DMS53 treated with DMSO at 0.1 percent for 48 hours (cell line): Measurements from ENCODE around the gene SLC25A13.

Source experiments
- DNase-seq: peaks from one replicate; lab custom pipeline; 2025; ENCODE audit not compliant: unreplicated experiment; lab: John Stamatoyannopoulos, UW

Gene SLC25A13

GRCh38 chr7:96212474-96212873 is 109.4 kb downstream of the SLC25A13 start:
- DNase-seq: no peak

- DNase-seq: no peak
Measured at GRCh38 chr7:96211954-96212353, 109.9 kb downstream of the SLC25A13 start.

- DNase-seq: no peak
Measured at GRCh38 chr7:96205665-96206064, 116.2 kb downstream of the SLC25A13 start.

- DNase-seq: no peak
Measured at GRCh38 chr7:96204601-96205000, 117.3 kb downstream of the SLC25A13 start.

DNA sequence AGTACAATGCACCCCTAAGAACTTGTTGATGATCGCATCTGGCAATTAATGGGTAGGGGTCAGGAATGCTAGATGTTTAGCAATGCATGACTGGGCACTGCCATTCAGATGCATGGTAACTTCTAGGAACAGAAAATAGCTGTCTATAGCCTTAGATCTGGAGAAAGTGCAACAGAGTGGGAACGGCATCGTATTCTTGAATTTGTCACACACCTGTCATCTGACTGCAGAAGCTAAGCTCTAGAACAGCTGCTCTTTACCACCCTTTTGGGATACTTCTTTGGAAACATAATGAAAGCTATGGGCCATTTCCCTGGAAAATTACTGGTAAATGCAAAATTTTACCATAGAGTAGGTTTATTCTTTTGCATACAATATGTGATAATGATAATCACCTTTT is 118.1 kb downstream of the SLC25A13 start:
- DNase-seq: no peak

DNA sequence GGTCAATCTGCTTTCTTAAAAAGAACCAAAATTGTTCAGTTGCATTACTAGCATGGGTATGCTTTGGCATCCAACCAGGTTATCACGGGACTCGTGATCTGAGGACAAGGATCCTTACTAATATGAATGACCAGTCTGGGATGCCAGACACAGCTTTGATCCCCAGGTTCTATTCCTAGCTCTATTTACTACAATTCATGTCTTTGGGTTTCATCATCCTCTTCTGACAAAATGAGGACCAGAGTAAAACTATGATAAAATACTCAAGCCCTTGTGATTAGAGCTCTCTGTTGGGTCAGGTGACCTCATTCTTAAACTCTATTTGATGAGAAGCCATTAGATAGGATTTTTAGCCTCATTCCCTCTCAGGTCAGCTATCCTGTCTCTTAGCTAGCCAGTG is 119.8 kb downstream of the SLC25A13 start:
- no peak for DNase-seq

DNA sequence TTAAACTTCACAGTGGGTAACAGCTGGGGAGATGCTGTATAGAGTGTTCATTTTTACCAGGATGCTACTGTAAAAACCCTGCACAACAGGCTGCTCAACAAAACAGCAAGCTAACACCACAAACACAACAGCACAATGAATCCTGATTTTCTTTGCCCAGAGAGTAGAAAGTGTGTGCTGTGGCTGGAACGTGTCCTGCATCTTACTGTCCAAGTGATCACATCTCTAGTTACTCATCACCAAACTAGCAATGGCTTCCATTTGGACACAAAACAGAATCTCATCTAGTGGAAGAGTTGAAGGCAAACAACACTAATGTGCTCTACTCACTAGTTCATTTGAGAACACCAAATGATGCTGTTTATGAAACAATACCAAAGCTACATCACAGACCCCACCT is 121.2 kb downstream of the SLC25A13 start:
- no peak for DNase-seq

DNA sequence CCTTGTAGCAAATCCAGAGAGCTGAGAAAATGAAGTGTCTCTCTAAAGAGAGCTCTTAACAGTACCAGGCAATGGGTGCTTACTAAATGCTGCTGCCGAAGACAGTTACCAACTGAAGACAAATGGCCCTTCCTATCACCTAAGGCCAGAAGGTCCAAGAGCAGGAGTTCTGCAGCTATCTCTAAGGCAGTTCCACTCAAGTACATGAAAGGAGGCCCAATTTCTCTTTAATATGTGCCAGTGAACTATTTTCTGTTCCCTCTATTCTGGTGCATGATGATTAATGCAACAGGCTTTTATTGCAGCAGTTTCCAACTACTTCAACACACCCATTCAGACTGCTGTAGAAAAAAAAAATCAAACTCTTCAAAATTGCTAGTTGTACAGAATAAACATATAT is 122.5 kb downstream of the SLC25A13 start:
- no peak for DNase-seq

- no peak for DNase-seq
Measured at GRCh38 chr7:96198047-96198636, 123.8 kb downstream of the SLC25A13 start.

DNA sequence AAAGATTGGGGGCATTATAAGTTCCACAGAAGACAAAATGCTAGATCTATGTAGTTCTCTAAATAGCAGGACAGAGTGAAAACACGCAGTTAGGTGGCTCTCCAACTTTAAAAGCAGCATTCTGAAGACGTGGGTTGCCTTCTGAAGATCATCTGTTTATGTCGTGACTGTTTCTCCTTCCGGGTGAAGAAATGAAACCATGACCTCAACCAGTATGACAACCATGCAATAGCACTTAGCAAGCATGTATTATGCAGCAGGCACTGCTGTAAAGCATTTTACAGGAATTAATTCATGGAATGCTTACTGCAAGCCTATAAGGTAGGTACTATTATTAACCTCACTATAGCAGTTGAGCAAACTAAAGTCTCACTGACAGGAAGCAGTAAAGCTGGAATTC is 125.2 kb downstream of the SLC25A13 start:
- DNase-seq: no peak

GRCh38 chr7:96189129-96189820 is 132.6 kb downstream of the SLC25A13 start:
- no peak for DNase-seq

- no peak for DNase-seq
Measured at GRCh38 chr7:96188591-96188991, 133.3 kb downstream of the SLC25A13 start.

- no peak for DNase-seq
Measured at GRCh38 chr7:96188174-96188581, 133.7 kb downstream of the SLC25A13 start.

DNA sequence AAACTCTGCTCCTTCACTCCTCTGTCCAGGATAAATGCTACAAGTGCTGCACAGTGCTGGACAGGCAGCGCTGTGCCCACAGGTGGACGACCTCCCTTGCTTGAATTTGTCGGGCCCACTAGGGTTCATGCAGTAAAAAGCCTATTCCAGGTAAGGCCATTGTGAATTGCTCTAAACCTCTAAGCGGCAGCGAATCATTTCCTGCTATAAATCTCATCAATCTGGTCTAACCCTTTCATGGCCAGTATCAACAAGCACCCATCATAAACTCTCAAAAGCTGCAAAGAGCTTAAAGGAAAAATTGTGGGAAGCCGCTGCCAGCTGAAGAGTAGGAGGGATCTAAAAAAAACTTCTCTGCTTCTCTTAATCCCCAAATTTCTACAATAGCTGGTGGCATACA is 134.2 kb downstream of the SLC25A13 start:
- DNase-seq: no peak

- DNase-seq: no peak
Measured at GRCh38 chr7:96184783-96185182, 137.1 kb downstream of the SLC25A13 start.

- DNase-seq: no peak
Measured at GRCh38 chr7:96183163-96183670, 138.7 kb downstream of the SLC25A13 start.

DNA sequence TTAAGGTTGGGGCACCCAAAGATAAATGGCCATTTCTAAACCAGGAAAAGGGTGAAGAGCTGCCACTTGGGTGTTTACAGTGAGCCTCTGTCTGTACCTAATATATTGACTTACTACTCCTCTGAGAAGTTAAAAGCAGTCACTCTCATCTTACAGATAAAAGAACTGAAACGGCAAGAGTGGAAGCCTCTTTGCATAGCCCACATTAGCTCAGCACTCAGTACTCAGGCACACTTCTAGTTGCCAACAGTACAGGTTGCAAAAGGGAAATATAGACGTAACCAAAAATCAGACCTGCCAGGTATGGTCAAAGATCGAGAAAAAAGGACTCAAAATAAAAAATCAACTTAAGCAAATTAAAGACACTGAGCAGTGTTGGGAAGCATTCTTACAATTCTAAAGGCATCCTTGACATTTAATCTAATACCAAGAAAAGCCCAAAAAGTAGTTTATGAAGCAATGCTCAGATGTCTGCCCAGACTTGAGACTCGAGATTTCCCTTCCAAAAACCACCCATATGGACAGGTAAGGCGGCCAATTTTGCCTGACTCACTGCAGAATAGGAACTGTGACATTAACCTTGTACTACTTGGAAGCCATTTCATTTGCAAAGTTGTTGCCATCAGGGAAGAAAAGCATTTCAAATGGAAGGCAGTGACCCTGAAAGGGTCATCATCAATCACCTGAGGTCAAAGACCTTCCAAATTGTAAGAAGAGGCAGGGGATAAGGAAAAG is 139.3 kb downstream of the SLC25A13 start:
- no peak for DNase-seq

DNA sequence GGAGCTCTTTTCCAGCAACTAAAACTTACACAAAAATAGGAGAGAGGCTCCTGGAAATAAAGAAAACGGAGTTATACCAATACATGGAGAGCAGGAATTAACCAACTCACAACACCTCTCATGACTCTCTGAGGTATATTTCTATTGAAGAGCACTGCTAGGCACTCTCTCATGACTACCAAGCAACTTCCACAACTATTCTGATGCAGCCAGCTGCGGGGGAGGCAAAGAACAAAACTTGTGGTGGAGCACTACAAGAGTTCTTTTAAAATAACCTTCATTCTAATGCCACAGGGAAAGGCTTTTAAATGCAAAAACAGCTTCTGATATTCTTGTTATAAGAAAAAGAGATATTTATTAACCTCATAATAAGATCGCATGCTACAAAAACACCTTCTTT is 140.7 kb downstream of the SLC25A13 start:
- no peak for DNase-seq

DNA sequence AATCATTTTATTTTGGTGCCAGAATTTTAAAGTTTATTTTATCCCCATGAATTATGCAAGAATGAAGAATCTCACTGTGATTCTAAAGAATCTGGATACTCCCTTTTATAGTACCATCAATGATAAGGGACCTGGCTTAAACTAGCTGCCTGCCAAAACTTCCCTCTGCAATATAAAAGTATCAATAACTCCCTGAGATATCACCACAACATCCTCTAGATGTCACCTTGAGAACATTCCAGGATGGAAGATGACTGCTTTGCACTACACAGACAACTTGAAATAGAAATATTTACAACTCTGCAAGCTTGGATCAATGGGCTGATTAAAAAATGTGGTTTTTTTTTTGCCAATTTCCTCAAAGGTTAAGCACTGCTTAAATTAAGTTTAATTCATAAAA is 142.1 kb downstream of the SLC25A13 start:
- DNase-seq: no peak

- DNase-seq: no peak
Measured at GRCh38 chr7:96179341-96179740, 142.6 kb downstream of the SLC25A13 start.

- no peak for DNase-seq
Measured at GRCh38 chr7:96178581-96178980, 143.3 kb downstream of the SLC25A13 start.

- no peak for DNase-seq
Measured at GRCh38 chr7:96177353-96177752, 144.5 kb downstream of the SLC25A13 start.
